Stimulated activated naive CD8-positive, alpha-beta T cell treated with anti-CD3 and anti-CD28 coated beads, Interleukin-15, amount 100 ng/mL, for 72 hours (primary cell): ENCODE measurements around the gene PTGIS.
"Not testable (repeated sequence)": the region's sequence is repeated elsewhere in the genome, so short reads cannot be mapped to it uniquely, and the experiment has no call there.

ENCODE experiments used
- ATAC-seq: fragments of 150-1000 bp; cut with Tn5 transposase; 2 replicates; pipeline ENCODE4 v1.10.0; 2021; ENCODE audit warnings: mild to moderate bottlenecking, moderate library complexity
- DNase-seq, 2 donors: peaks; one replicate each; pipeline ENCODE4 v3.0.0; 2021 to 2022
- H3K27ac Mint-ChIP-seq, 2 donors: one replicate each; pipeline ENCODE4 v1.8.0; 2022; ENCODE audit warnings: mild to moderate bottlenecking in 2 of 2, mixed read lengths in 2 of 2, moderate library complexity in 2 of 2
- H3K27me3 Mint-ChIP-seq: one replicate; pipeline ENCODE4 v1.8.0; 2022; ENCODE audit warnings: mixed read lengths
- H3K4me1 Mint-ChIP-seq: one replicate; pipeline ENCODE4 v1.8.0; 2022; ENCODE audit warnings: mild to moderate bottlenecking, mixed read lengths
- H3K4me3 Mint-ChIP-seq, 2 donors: one replicate each; pipeline ENCODE4 v1.8.0; 2022; ENCODE audit warnings: mild to moderate bottlenecking in 2 of 2, mixed read lengths in 2 of 2, moderate library complexity in 1 of 2
- H3K9me3 Mint-ChIP-seq, 2 donors: one replicate each; pipeline ENCODE4 v1.8.0; 2022; ENCODE audit warnings: mixed read lengths in 2 of 2

The PTGIS gene

GRCh38 chr20:49571553-49571835, 3.6 kb upstream of the PTGIS start:
- no peak overlapping the region for H3K27ac Mint-ChIP-seq
- H3K4me3 Mint-ChIP-seq, result no peak overlapping the region
- DNase-seq (no peak), ATAC-seq (no peak)
- H3K4me1 Mint-ChIP-seq, result peaks cover 31% of the 10 kb centered on the region
- H3K27me3 Mint-ChIP-seq, result peaks cover 66% of the 10 kb centered on the region
- H3K9me3 Mint-ChIP-seq, result peaks cover 0 to 6% of the 10 kb centered on the region in 2 donors

GRCh38 chr20:49570828-49571552, 3.1 kb upstream of the PTGIS start:
- Mint-ChIP-seq H3K9me3 (peaks cover 0 to under 1% of the 10 kb centered on the region in 2 donors), H3K4me1 (peaks cover 31% of the 10 kb centered on the region), H3K4me3 (no peak overlapping the region), H3K27ac (no peak overlapping the region), H3K27me3 (peaks cover 71% of the 10 kb centered on the region)
- DNase-seq (no peak), ATAC-seq (no peak)

- H3K27me3 Mint-ChIP-seq, result peaks cover 78% of the 10 kb centered on the region
- ATAC-seq, result no peak
- H3K4me1 Mint-ChIP-seq, result peaks cover 31% of the 10 kb centered on the region
- no peak overlapping the region for H3K27ac Mint-ChIP-seq
- H3K9me3 Mint-ChIP-seq, result no peaks in the 10 kb centered on the region
- DNase-seq, result no peak
- no peak overlapping the region for H3K4me3 Mint-ChIP-seq
These were observed 2.4 kb upstream of the PTGIS start for GRCh38 chr20:49570161-49570827.

GRCh38 chr20:49569411-49570115, 1.6 kb upstream of the PTGIS start:
- DNase-seq (no peak), ATAC-seq (no peak)
- Mint-ChIP-seq H3K4me3 (no peak overlapping the region), H3K27ac (no peak overlapping the region), H3K9me3 (no peaks in the 10 kb centered on the region), H3K4me1 (peaks cover 31% of the 10 kb centered on the region), H3K27me3 (peaks cover 80% of the 10 kb centered on the region)

GRCh38 chr20:49568278-49569151, 578 bp upstream of the PTGIS start:
- ATAC-seq, result peak; percentile 31
- Mint-ChIP-seq H3K27me3 (peaks cover 86% of the 10 kb centered on the region), H3K4me1 (peaks cover 31% of the 10 kb centered on the region), H3K27ac (no peak overlapping the region), H3K4me3 (peak overlapping the region; percentile 62 to 66), H3K9me3 (no peaks in the 10 kb centered on the region)
- no peak for DNase-seq

- Mint-ChIP-seq H3K27me3 (peaks cover 86% of the 10 kb centered on the region), H3K4me3 (no peak overlapping the region), H3K4me1 (peaks cover 17% of the 10 kb centered on the region), H3K27ac (no peak overlapping the region), H3K9me3 (no peaks in the 10 kb centered on the region)
- DNase-seq (no peak), ATAC-seq (no peak)
These were observed 1.3 kb downstream of the PTGIS start for GRCh38 chr20:49566401-49567364.

GRCh38 chr20:49564991-49565390, 2.9 kb downstream of the PTGIS start:
- H3K9me3 Mint-ChIP-seq, H3K4me3 Mint-ChIP-seq, ATAC-seq, DNase-seq, H3K27ac Mint-ChIP-seq: not testable (repeated sequence)
- Mint-ChIP-seq H3K4me1 (peaks cover 17% of the 10 kb centered on the region), H3K27me3 (peaks cover 86% of the 10 kb centered on the region)

- no peak overlapping the region for H3K27ac Mint-ChIP-seq
- H3K4me3 Mint-ChIP-seq, result no peak overlapping the region
- no peak for ATAC-seq
These were observed 4.6 kb downstream of the PTGIS start for GRCh38 chr20:49563015-49563980.

GRCh38 chr20:49562311-49563014, 5.5 kb downstream of the PTGIS start:
- peak overlapping the region in 1 of 2 donors; percentile 56 for H3K27ac Mint-ChIP-seq
- H3K4me1 Mint-ChIP-seq, result no peaks in the 10 kb centered on the region
- H3K4me3 Mint-ChIP-seq, result no peak overlapping the region
- H3K9me3 Mint-ChIP-seq, result no peaks in the 10 kb centered on the region
- H3K27me3 Mint-ChIP-seq, result peaks cover 83% of the 10 kb centered on the region
- DNase-seq, result no peak
- no peak for ATAC-seq

More at GRCh38 chr20:49563015-49563980, 4.6 kb downstream of the PTGIS start:
- Mint-ChIP-seq H3K9me3 (no peaks in the 10 kb centered on the region), H3K4me1 (peaks cover 2% of the 10 kb centered on the region), H3K27me3 (peaks cover 82% of the 10 kb centered on the region)
- DNase-seq, result no peak

- DNase-seq (no peak), ATAC-seq (no peak)
- no peak overlapping the region for H3K4me3 Mint-ChIP-seq
- no peaks in the 10 kb centered on the region for H3K9me3 Mint-ChIP-seq
- no peak overlapping the region for H3K27ac Mint-ChIP-seq
- H3K27me3 Mint-ChIP-seq, result peaks cover 83% of the 10 kb centered on the region
- H3K4me1 Mint-ChIP-seq, result no peaks in the 10 kb centered on the region
These were observed 6.1 kb downstream of the PTGIS start for GRCh38 chr20:49561806-49562205.

- Mint-ChIP-seq H3K27ac (no peak overlapping the region), H3K9me3 (no peaks in the 10 kb centered on the region), H3K4me3 (no peak overlapping the region), H3K27me3 (peaks cover 83% of the 10 kb centered on the region), H3K4me1 (no peaks in the 10 kb centered on the region)
- DNase-seq (no peak), ATAC-seq (no peak)
These were observed 6.7 kb downstream of the PTGIS start for GRCh38 chr20:49561256-49561655.

- H3K27ac Mint-ChIP-seq, result no peak overlapping the region
- DNase-seq (no peak), ATAC-seq (no peak)
- no peak overlapping the region for H3K4me3 Mint-ChIP-seq
- H3K27me3 Mint-ChIP-seq, result peaks cover 80% of the 10 kb centered on the region
- no peaks in the 10 kb centered on the region for H3K4me1 Mint-ChIP-seq
- no peaks in the 10 kb centered on the region for H3K9me3 Mint-ChIP-seq
These were observed 7.3 kb downstream of the PTGIS start for GRCh38 chr20:49560646-49561045.

- H3K9me3 Mint-ChIP-seq, result no peaks in the 10 kb centered on the region
- no peak overlapping the region for H3K27ac Mint-ChIP-seq
- no peak overlapping the region for H3K4me3 Mint-ChIP-seq
- peaks cover 76% of the 10 kb centered on the region for H3K27me3 Mint-ChIP-seq
- H3K4me1 Mint-ChIP-seq, result no peaks in the 10 kb centered on the region
- ATAC-seq (no peak), DNase-seq (no peak)
These were observed 7.8 kb downstream of the PTGIS start for GRCh38 chr20:49560186-49560585.
